NCI-H510A treated with DMSO at 0.1 percent for 48 hours (cell line): Measurements from ENCODE around the gene TMEM176B.
"Not testable (repeated sequence)": the region's sequence is repeated elsewhere in the genome, so short reads cannot be mapped to it uniquely, and the experiment has no call there.

Experiments
- DNase-seq: peaks from one replicate; lab custom pipeline; 2025; lab: John Stamatoyannopoulos, UW

TMEM176B gene

GRCh38 chr7:150790416-150791075 lies 9.6 kb downstream of the TMEM176B start:
- no peak for DNase-seq

DNA sequence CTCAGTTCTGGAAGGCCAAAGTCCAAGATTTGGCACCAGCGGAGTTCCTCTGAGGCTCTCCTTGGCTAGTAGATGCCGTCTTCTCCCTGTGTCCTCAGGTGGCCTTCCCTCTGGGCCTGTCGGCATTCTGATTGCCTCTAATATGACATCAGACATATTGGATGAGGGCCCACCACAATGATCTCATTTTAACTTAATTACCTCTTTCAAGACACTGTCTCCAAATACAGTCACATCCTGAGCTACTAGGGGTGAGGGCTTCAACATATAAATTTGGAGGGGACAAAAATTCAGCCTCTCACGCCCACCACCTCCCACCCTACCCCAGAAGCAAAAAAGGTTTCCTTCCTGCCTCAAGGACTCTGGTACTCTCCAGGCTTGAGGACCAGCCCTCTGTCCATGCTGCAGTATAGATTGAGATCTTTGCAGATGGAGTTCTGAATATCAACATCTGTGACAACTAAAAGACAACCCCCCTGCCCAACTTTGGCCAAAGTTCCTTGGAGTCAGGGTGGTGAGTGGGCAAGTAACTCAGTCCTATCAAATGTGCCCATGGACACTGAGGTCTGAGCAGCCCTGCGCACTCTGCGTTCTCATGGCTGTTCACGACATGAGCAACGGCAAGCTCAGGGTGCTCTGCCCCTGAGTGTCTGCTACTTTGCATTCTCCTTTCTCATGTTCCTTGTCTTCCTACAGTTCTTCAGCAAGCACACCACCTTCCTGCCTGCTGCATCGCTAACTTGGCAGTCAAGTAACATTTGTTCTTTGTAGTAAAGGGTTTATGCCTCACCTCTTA lies 11.5 kb downstream of the TMEM176B start:
- no peak for DNase-seq

DNA sequence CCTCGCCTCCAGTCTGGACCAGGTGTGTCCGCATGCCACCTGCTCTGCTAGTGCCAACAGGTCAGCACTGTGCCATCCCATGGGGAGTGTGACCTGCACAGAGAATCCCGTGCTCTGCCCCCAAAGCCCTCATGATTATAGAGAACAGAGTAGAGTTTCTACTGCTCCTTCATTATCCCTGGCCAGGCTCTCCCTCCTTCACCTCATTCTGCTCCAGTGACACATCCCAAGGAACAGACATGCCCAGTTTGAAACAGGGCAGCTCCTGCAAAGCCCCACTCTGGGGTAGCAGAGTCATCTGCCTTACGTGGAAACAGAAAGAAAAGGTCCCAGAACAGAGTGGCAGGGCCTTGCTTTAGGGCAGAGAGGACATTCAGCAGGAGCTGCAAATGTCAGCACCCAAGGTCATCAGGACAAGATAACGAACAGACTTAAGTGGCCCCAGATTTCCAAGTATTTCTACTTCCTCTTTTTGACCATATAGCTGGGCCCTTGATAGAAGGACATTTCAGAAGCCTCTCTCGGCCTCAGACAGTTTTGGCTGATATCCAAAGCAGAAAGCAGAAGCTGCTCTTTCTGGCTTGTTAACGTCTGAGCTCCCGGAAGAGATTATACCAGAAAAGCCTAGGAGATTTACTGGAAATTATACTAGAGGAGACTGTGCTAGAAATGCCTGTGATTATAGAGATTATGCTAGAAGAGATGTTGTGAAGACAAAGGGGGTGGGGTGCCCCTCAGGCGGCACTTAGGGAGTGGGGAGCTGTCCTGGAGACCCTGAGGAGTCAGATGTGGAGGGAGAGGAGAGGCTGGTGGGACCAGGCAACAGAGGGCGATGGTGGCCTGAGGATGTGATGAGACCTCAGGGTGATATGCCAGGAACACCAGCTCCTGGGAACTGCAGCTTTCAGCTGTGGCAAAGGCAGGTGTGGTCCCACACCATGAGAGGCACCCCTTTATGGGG lies 12.6 kb downstream of the TMEM176B start:
- peak; percentile 2 for DNase-seq

- DNase-seq = no peak
Observed at GRCh38 chr7:150784954-150785353, 15.2 kb downstream of the TMEM176B start.

GRCh38 chr7:150784120-150784736 lies 15.9 kb downstream of the TMEM176B start:
- no peak for DNase-seq

GRCh38 chr7:150781961-150782360 lies 18.2 kb downstream of the TMEM176B start:
- DNase-seq = no peak

GRCh38 chr7:150781103-150781502 lies 19.1 kb downstream of the TMEM176B start:
- no peak for DNase-seq

- DNase-seq = no peak
Observed at GRCh38 chr7:150780292-150780691, 19.9 kb downstream of the TMEM176B start.

GRCh38 chr7:150778738-150779301 lies 21.3 kb downstream of the TMEM176B start:
- DNase-seq = peak; percentile 62

DNA sequence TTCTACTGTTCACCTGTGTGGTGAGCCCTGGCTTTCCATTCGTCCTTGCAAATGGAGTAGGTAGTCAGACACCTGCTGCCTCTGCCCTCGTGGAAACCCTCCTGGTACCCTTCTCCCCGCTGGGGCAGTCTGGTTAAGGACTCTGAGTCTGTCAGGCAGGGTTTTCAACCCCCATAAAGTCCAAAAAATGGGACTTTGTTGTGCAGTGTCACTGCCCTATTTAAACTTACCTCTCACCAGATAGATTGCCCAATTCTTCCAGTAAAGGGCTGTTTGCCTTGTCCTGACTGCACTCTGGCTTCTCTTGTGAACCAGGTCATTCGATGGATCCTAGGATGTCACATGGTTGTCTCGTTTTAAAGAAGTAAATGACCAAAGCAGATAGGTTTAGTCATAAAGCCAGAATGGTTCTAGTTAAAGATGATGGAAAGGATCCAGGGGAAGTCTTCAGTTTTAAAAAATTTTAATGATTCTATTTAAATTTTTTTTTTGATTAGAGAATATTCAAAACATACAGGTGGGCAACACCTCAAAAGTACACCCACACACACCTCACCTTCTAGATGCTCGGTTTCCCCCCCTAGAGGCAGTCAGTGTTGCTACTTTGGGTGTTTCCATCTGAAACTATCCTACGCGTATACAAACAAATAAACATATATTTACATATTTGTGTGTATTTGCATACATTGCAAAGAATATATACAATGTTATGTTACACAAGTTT lies 22.0 kb downstream of the TMEM176B start:
- no peak for DNase-seq

DNA sequence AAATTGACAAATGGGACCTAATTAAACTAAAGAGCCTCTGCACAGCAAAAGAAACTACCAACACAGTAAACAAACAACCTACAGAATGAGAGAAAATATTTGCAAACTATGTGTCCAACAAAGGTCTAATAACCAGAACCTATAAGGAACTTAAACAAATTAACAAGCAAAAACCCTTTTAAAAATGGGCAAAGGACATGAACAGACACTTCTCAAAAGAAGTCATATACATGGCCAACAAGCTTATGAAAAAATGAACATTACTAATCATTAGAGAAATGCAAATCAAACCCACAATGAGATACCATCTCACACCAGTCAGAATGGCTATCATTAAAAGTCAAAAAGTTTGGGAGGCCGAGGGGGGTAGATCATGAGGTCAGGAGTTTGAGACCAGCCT lies 26.0 kb downstream of the TMEM176B start:
- DNase-seq = not testable (repeated sequence)

- DNase-seq = no peak
Observed at GRCh38 chr7:150769768-150770167, 30.4 kb downstream of the TMEM176B start.

DNA sequence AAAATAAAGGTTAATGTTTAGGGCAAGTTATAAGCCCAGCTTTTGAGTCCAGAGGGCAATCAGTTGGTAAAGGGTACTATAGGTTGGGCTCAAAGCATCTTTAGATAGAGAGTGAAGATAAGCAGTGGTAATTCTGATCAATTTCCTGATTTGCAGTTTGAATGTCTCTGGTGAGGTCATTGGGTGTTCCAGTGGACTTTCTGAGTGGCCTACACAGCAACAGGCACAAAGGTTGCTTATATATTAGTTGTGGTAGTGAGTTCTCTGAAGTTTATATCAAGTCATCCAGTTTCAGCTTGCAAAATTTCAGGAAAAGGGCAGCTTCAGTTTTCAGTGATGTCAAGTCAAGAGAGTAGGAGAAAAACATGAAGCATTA lies 33.8 kb downstream of the TMEM176B start:
- no peak for DNase-seq

GRCh38 chr7:150759479-150759878 lies 40.7 kb downstream of the TMEM176B start:
- no peak for DNase-seq

- peak; percentile 7 for DNase-seq
Observed at GRCh38 chr7:150756858-150757257, 43.3 kb downstream of the TMEM176B start.

DNA sequence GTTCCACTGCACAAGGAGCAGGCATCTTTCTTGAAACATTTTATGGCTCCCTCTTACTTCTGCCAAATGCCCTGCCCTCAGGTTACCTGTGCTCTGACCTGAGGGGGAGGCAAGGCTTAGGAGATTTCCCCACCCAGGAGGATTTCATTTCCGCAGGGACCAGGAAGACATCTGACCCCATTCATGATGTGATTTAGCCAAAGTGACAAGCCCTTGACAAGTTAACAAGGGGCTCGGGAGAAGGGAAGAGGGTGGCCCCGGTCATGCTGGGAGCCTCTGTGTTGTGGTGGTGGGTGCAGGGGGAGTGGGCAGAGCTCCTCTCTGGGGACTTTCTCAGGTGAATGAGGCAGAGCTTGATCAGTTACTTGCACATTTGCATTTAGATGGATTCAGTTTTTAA lies 44.0 kb downstream of the TMEM176B start:
- DNase-seq = no peak

GRCh38 chr7:150755473-150756099 lies 44.6 kb downstream of the TMEM176B start:
- no peak for DNase-seq

- no peak for DNase-seq
Observed at GRCh38 chr7:150754951-150755350, 45.2 kb downstream of the TMEM176B start.

DNA sequence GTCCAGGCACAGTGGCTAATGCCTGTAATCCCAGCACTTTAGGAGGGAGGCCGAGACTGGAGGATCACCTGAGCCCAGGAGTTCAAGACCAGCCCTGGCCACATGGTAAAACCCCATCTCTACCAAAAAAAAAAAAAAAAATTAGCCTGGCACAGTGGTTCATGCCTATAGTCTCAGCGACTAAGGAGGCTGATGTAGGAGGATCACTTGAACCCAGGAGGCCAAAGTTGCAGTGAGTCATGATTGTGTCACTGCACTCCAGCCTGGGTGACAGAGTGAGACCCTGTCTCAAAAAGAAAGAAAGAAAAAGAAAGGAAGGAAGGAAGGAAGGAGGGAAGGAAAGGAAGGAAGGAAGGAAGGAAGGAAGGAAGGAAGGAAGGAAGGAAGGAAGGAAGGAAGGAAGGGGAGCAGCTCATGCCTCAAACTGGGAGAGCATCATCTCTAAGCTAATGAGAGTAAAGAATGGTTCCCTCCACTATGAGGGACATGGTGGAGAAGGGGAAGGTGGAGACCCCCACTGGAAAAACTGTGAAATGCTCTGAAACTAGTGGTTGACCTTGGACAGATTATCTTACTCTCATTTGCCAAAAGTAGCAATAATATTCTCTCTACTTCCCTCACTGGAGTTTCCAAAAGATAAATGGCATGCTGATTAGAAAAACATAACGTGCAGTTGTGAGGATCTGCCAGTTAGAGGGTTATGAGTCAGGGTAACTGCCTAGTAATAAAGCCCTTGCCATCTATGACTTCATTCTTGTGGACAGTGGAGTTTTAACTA lies 46.1 kb downstream of the TMEM176B start:
- no peak for DNase-seq

- DNase-seq = no peak
Observed at GRCh38 chr7:150753239-150753638, 46.9 kb downstream of the TMEM176B start.
